Thyroid gland (tissue), 4 donors: ENCODE data around the gene KRTAP3-3.
"Not testable (repeated sequence)": the region's sequence is repeated elsewhere in the genome, so short reads cannot be mapped to it uniquely, and the experiment has no call there.

ENCODE experiments used
- POLR2A ChIP-seq, 2 donors: fragments of 450-650 bp; IDR thresholded peaks; one replicate each; pipeline ENCODE4 v1.6.1; 2017; ENCODE audit warnings: antibody characterized with exemption in 2 of 2, mild to moderate bottlenecking in 2 of 2, moderate library complexity in 1 of 2
- TF ChIP-seq, protein P1 (sequence below), 6 experiments: fragments of 200-600 bp in 3 of 6; fragments of 450-650 bp in 3 of 6; sonication (generic) in 3 of 6; IDR thresholded peaks; one replicate each; pipeline ENCODE4 v1.5.1; 2016 to 2019; ENCODE audit warnings: antibody characterized with exemption in 6 of 6, mild to moderate bottlenecking in 2 of 6, inconsistent platforms in 1 of 6, moderate library complexity in 1 of 6

DNA sequence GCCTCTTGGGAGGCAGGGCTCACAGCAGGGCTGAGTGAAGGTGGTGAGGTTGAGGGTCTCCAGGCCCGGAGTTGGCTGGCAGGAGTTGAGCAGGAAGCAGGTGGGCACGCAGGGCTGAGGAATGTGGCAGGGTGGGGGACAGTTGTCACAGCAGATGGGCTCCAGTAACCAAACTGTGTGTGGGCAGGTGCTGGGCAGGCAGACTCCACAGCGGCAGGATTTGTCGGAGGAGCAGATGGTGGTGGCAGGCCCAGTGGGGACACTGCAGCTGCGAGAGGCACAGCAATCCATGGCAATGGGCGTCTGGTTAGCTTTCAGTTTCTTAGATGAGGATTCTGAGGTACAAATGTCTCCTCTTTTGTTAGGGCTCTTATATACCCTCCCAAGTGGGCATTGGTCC, 5.6 kb upstream of the KRTAP3-3 start, which contains the start of gene KRTAP3-2:
- TF ChIP-seq, protein P1, sequence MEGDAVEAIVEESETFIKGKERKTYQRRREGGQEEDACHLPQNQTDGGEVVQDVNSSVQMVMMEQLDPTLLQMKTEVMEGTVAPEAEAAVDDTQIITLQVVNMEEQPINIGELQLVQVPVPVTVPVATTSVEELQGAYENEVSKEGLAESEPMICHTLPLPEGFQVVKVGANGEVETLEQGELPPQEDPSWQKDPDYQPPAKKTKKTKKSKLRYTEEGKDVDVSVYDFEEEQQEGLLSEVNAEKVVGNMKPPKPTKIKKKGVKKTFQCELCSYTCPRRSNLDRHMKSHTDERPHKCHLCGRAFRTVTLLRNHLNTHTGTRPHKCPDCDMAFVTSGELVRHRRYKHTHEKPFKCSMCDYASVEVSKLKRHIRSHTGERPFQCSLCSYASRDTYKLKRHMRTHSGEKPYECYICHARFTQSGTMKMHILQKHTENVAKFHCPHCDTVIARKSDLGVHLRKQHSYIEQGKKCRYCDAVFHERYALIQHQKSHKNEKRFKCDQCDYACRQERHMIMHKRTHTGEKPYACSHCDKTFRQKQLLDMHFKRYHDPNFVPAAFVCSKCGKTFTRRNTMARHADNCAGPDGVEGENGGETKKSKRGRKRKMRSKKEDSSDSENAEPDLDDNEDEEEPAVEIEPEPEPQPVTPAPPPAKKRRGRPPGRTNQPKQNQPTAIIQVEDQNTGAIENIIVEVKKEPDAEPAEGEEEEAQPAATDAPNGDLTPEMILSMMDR (IDR thresholded peaks at IDR 0.05): not testable (repeated sequence)
- not testable (repeated sequence) for TF ChIP-seq POLR2A (IDR thresholded peaks at IDR 0.05)
